ENCODE data around the gene KANK2. TPM values are rescaled to one million over a fixed set of nuclear protein-coding genes. Genes with fewer than 3 reads are reported as not detected.

The KANK2 gene
- total and polyA plus RNA-seq, 8 donors = 179 to 286 (median 254) TPM

- H3K36me3 ChIP-seq = peaks cover 0 to 65% of the 10 kb centered on the region in 2 donors
- intact Hi-C loops (cut with DNase I) = no loop called here
- H3K4me1 ChIP-seq = peaks cover 0 to 12% of the 10 kb centered on the region in 2 donors
- TF ChIP-seq, protein P1, sequence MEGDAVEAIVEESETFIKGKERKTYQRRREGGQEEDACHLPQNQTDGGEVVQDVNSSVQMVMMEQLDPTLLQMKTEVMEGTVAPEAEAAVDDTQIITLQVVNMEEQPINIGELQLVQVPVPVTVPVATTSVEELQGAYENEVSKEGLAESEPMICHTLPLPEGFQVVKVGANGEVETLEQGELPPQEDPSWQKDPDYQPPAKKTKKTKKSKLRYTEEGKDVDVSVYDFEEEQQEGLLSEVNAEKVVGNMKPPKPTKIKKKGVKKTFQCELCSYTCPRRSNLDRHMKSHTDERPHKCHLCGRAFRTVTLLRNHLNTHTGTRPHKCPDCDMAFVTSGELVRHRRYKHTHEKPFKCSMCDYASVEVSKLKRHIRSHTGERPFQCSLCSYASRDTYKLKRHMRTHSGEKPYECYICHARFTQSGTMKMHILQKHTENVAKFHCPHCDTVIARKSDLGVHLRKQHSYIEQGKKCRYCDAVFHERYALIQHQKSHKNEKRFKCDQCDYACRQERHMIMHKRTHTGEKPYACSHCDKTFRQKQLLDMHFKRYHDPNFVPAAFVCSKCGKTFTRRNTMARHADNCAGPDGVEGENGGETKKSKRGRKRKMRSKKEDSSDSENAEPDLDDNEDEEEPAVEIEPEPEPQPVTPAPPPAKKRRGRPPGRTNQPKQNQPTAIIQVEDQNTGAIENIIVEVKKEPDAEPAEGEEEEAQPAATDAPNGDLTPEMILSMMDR (IDR thresholded peaks at IDR 0.05) = no peak
- H3K27ac ChIP-seq = no peak overlapping the region
- H3K27me3 ChIP-seq = no peaks in the 10 kb centered on the region
- no peak for ATAC-seq
- DNase-seq = no peak
- H3K4me3 ChIP-seq = no peak overlapping the region
- peaks cover 0 to 10% of the 10 kb centered on the region in 2 donors for H3K9me3 ChIP-seq
These were observed 41.5 kb upstream of the KANK2 start for GRCh38 chr19:11238781-11239376.

GRCh38 chr19:11238041-11238440 is 40.7 kb upstream of the KANK2 start:
- H3K36me3 ChIP-seq = peaks cover 0 to 71% of the 10 kb centered on the region in 2 donors

DNA sequence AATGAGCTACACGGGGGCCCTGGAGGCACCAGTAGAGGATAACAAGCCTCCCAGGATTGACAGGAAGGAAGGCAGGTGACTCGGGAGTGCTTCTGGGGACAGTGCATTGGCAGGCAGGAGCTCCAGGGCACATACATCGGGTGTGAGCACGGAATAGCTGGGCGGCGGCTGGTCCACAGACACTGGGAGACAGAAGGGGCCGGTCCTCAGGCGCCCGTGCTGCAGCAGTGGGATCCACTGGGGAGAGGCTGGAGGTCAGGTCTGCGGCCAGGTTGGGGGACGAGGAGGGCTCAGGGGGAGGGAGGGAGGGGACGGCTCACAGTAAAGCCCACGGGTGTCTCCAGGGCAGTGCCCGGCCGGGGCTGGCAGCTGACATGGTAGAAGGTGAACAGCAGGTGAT is 40.0 kb upstream of the KANK2 start:
- Histone ChIP-seq H3K4me1 (no peaks in the 10 kb centered on the region), H3K27ac (no peak overlapping the region), H3K4me3 (no peak overlapping the region), H3K9me3 (peaks cover 0 to 10% of the 10 kb centered on the region in 2 donors), H3K27me3 (no peaks in the 10 kb centered on the region), H3K36me3 (peaks cover 0 to 71% of the 10 kb centered on the region in 2 donors)
- DNase-seq = no peak
- intact Hi-C loops (cut with DNase I) = no loop called here
- TF ChIP-seq, protein P1 (IDR thresholded peaks at IDR 0.05) = no peak
- no peak for ATAC-seq

More at GRCh38 chr19:11238041-11238440, 40.7 kb upstream of the KANK2 start:
- intact Hi-C loops (cut with DNase I) = no loop called here
- Histone ChIP-seq H3K4me3 (no peak overlapping the region), H3K27ac (no peak overlapping the region), H3K27me3 (no peaks in the 10 kb centered on the region), H3K9me3 (peaks cover 0 to 10% of the 10 kb centered on the region in 2 donors), H3K4me1 (peaks cover 0 to 3% of the 10 kb centered on the region in 2 donors)
- TF ChIP-seq, protein P1 (IDR thresholded peaks at IDR 0.05) = no peak
- ATAC-seq = no peak
- no peak for DNase-seq

- ATAC-seq = no peak
- no peak for DNase-seq
- H3K36me3 ChIP-seq = peaks cover 0 to 71% of the 10 kb centered on the region in 2 donors
- H3K27me3 ChIP-seq = no peaks in the 10 kb centered on the region
- no peaks in the 10 kb centered on the region for H3K4me1 ChIP-seq
- H3K27ac ChIP-seq = no peak overlapping the region
- intact Hi-C loops (cut with DNase I) = no loop called here
- TF ChIP-seq, protein P1 (IDR thresholded peaks at IDR 0.05) = no peak
- peaks cover 0 to 10% of the 10 kb centered on the region in 2 donors for H3K9me3 ChIP-seq
- no peak overlapping the region for H3K4me3 ChIP-seq
These were observed 39.3 kb upstream of the KANK2 start for GRCh38 chr19:11236324-11237301.
